HG03103 (cell line): ENCODE measurements around the gene DUSP16.
"Not testable (repeated sequence)": the region's sequence is repeated elsewhere in the genome, so short reads cannot be mapped to it uniquely, and the experiment has no call there.

Experiments
- ATAC-seq: cut with Tn5 transposase; IDR thresholded peaks from one replicate; pipeline ENCODE4 v1.9.1; 2021; ENCODE audit warnings: low read depth; ENCODE audit not compliant: unreplicated experiment

Gene DUSP16

DNA sequence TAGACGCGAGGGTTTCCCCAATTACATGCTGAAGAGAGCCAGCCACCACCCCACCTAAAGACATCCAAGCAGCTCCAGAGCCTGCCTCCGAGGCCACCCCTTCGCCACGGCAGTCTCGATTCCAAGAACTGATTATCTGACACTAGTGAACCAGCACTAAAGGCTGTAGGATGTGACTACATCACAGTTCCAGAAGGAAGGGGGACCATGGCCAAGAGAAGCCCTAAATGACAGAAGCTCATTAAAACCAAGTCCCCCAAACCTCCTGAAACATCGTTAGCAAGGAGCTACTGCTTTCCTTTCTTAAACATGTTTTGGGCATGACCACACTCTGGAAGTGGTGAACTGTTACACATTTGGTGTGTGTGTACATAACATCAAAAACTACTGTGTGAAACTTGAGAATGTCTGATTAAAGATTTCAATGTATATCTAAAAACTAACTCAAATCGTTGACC is 88.2 kb downstream of the DUSP16 start:
- ATAC-seq = peak; percentile 30

GRCh38 chr12:12473223-12473622 is 89.4 kb downstream of the DUSP16 start:
- no peak for ATAC-seq

GRCh38 chr12:12471982-12472961 is 90.4 kb downstream of the DUSP16 start:
- ATAC-seq = not testable (repeated sequence)

- ATAC-seq = no peak
Observed at GRCh38 chr12:12470751-12471306, 91.8 kb downstream of the DUSP16 start.

DNA sequence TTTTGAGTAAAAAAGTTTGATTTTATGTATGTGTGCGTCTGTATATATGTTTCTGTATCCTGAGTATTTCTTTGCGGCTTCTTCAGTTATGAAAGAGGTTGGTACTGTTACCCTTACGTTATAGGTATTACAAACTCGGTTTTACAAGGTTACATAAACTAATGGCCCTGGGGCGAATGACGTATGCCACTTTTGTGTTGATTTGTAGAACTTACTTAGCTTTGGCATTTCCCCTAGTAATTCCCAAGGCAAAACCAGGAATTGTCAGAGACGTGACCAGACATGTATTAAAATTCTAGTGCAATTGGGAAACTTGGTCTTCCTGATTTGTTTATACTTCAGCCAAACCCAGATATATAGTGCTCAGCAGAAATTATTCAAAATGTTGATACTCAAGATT is 93.3 kb downstream of the DUSP16 start:
- ATAC-seq = no peak

DNA sequence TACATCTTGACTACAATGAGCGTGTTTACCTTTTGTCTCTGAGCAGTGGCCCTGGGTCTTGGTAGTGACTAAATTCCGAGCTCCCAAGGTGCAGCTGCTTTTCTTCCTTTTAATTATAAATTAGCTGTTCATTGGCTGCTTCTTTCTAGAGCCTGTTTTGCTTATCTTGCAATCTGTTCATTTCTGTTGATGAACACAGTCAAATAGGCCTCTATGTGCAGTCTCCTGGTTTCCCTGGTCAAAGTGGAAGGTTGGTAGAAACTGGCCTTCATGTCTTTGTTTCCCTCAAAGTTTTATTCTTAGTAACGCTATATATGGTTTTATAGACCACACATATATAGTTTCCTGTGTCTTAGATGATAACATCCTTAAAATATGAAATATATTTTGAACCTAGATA is 94.1 kb downstream of the DUSP16 start:
- no peak for ATAC-seq

DNA sequence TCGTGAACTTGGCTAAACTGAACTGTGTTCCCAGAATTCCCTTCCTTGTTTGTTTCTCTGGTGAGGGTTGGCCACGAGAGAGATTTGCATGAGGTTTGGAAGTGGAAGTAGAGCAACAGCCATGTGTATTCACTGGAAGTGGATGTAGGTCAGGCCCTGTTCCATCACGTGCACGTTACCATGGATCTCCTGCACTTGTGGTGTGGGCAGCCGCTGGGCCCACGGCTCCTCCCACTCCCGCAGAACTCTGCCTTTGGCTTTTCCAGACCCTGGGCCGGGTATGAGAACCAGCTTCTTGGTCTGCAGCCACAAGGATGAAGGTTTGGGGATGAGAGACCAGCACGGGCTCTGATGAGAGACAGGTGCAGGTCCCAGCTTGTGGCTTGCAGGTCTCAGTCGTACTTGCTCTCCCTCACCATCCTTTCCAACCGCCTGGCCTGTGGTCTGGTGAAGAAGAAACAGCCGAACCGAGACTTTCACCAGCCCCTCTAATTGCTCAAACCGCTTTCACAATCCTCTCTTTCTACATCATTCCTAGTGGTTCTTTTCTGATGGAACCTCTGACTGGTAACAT is 94.9 kb downstream of the DUSP16 start:
- no peak for ATAC-seq

- ATAC-seq = no peak
Observed at GRCh38 chr12:12467264-12467663, 95.4 kb downstream of the DUSP16 start.

GRCh38 chr12:12466157-12466556 is 96.5 kb downstream of the DUSP16 start:
- ATAC-seq = no peak

- ATAC-seq = no peak
Observed at GRCh38 chr12:12465522-12465921, 97.1 kb downstream of the DUSP16 start.

DNA sequence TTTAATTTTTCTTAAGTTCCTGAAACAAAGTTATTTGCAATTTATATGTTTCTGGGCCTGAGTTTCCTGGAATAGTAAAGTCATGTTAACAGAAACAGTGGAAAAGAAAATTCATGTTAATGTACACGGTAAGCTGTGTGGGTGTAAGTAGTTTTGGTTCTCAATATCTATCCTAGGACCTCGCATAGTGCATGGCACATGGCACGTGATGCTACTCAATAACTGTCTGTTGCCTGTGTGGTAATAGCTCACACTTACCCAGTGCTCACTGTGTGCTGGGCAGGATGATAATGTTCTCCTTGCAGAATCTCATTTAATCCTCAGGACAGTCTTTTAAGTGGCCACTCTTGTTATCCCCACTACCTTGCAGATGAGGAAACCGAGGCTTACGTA is 100.7 kb downstream of the DUSP16 start:
- no peak for ATAC-seq

GRCh38 chr12:12460935-12461922 is 101.4 kb downstream of the DUSP16 start:
- ATAC-seq = no peak

- no peak for ATAC-seq
Observed at GRCh38 chr12:12456637-12457036, 106.0 kb downstream of the DUSP16 start.

GRCh38 chr12:12454315-12454714 is 108.3 kb downstream of the DUSP16 start:
- ATAC-seq = no peak

DNA sequence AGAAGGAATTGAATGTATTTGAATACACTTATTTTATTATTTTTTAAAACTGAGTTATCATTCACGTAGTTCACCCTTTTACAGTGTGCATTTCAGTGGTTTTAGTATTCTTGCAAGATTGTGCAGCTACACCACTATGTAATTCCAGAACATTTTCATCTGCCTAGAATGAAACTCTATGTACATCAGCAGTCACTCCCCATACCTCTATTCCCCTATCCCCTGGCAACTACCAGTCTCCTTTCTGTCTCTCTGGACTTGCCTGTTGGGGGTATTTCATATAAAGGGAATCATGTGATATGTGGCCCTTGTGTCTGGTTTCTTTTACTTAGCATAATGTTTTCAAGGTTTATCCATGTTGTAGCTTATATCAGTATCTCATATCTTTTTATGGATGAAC is 109.0 kb downstream of the DUSP16 start:
- no peak for ATAC-seq

DNA sequence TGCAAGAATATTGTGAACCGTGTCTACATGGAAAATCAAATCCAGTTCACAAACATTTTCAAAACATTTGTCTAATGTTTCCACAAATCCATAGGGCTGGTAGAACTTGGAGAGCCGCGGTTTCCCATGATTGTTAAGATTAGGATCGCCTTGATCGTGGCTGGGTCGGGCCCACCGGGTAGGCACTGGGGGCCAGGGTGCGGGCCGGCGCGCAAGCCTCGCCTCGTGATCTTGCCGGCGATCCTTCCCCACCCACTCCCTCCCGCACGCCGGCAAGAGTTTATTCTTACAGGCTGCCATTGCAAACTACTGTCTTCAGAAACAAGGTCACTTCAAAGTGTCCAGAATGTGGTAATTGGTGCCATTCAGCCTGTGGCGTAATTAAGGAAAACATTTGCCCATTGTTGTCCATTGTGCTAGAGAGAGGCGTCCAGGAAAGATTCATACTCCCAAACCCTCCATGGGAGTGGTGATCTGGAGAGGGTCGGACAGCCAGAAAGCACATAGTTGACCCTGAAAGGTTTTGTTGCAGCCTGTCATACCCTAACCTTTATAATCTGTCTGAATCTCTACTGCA is 110.2 kb downstream of the DUSP16 start:
- ATAC-seq = no peak

DNA sequence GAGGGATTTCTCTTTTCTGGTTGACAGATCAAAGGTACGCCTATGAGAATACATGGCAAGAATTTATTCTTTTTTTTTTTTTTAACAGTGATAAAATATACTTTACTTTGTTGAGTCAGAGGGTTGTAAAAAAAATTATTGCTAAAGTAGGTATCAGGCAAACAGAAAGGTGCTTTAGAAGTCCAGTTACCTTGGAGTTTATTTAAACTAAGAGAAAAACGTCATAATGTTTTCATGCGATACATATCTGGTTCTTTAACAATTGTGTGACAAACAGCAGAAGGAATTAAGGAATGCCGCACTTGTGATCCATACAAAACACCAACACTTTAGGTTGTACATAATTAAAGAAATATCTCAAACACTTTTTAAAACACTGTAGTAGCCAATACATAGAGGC is 111.6 kb downstream of the DUSP16 start:
- no peak for ATAC-seq

GRCh38 chr12:12450043-12450471 is 112.6 kb downstream of the DUSP16 start:
- ATAC-seq = no peak

DNA sequence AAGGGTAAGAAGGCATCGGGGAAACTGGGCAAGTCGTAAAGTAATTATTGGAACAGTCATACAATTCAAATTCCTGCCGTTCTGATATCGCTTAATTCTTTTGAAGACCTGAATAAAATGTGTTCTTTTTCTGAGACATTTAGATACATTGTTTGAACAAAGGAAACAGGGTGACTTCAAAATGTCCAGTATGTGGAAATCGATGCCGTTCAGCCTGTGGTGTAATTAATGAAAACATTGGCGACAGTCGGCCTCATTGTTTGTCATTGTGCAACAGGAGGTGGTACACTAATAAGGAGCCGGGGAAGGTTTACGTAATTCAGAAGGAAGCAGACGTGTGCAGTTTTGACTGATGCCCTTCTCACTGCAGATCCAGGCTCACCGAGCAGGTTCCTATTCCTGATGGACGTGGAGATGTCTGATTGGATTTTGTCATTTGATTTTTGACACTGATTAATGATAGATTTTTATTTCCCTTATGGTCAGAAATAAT is 113.1 kb downstream of the DUSP16 start:
- no peak for ATAC-seq

DNA sequence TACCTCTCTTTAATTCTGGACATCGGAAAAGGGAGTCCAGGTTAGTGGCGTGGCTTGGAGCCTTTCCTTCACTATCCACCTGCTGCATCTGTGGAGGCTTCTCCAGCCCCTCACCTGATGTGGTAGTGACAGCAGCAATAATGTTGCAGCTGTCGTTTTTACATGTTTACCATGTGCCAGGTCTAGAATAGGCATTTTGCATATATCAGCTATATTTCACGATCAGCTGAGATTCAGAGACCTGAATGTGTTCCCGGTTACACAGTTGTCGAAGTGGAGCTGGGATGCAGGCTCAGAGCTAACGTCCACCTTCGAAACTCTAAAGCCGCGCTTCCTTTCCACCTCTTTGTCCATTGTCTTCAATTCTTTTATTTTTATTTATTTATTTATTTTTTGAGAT is 114.8 kb downstream of the DUSP16 start:
- ATAC-seq = no peak
